Measurements from ENCODE around the gene NDUFS8.

NDUFS8 gene

DNA sequence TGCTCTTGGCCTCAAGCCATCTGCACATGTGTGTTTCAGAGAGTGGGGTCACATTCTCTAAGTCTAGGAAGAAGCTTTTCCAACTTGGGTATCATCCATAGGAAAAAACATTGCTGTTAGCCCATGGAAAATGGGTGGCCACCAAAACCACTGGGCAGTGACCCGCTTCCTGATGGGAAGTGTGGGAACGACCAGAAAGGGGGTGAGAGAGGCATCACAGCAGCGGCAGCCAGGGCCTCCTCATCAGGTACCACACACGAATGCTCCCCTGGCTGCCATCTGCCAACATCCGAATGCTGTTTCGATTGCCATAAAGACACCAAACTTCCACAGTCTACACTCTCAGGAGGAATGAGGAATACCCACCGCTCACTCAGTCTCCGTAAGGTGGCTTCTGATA, 50.4 kb downstream of the NDUFS8 start:
- DNase-seq (ENCODE audit: low spot score), result no peak

DNA sequence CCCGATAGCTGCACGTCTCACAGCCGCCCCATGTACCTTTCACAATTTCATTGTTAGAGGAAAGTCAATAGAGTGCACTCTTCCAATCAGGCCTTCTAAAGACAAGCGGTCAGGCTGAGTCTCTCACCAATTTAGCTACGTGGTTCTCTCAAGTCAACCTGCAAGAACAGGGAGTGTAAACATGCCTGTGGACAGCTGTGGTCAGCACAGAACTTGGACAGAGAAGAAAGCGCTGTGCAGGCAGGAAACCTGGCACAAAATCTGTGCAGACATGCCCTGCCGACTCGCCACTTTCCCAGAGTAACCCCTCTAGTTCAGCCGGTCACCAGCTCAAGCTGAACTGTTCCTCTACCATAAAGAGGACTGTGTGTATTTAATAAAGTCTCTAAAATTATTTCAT, 51.2 kb downstream of the NDUFS8 start:
- no peak for DNase-seq (ENCODE audit: low spot score)

DNA sequence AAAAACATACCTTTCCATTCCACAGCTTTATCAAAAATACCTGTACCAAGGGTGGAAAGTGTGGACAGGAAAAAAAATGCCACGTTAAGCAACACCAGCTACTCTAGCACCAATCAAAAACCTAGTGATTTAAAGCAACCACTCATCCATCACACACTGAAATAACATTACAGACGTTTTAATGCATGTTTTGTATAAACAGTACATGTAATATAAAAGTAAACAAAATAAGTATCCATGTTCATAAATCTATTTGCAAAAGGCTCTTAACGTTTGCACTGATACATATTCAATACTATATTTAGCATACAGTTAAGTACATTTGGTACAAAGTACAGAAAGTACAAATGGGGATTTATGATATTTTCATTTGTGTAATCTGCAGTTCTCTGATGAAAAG, 52.0 kb downstream of the NDUFS8 start:
- DNase-seq (ENCODE audit: low spot score), result no peak

DNA sequence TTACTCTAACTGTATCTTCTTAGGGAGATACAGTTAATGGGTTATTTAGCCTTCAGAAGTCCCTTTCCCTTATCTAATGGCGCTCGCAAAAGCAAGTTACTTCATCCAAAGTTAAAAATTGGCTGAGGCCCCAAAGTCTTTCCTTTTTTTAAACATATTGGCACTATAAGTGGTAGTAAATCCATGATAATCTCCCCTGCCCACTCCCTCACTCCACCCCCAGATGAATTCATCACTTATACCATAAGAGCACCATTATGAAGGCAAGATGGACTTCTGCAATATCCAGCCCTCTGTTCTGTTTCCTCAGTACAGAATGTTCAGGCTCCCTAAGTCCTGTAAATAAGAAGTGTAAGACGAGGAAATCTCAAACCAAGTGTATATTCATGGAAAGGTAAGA, 53.0 kb downstream of the NDUFS8 start:
- DNase-seq (ENCODE audit: low spot score), result no peak

All from CD4-positive, alpha-beta T cell treated with Interleukin-2 at 100 ng/mL for 4 hours (primary cell).